GM12864 (cell line): ENCODE results near the gene SLC22A17.

Source experiments
- DNase-seq: peaks from one replicate; pipeline ENCODE4 v3.0.0-alpha.2; 2011; ENCODE audit warnings: low read depth
- H3K4me3 ChIP-seq: 2 replicates; pipeline ENCODE4 v1.5.1; 2011; ENCODE audit warnings: mild to moderate bottlenecking, low read depth, low read length, control low read depth
- TF ChIP-seq, protein P1 (sequence below): IDR thresholded peaks from 2 replicates; pipeline ENCODE4 v1.5.1; 2011; ENCODE audit warnings: low read depth, mild to moderate bottlenecking, moderate library complexity, low read length, control low read depth, inconsistent platforms; ENCODE audit errors: missing control alignments

The SLC22A17 gene

DNA sequence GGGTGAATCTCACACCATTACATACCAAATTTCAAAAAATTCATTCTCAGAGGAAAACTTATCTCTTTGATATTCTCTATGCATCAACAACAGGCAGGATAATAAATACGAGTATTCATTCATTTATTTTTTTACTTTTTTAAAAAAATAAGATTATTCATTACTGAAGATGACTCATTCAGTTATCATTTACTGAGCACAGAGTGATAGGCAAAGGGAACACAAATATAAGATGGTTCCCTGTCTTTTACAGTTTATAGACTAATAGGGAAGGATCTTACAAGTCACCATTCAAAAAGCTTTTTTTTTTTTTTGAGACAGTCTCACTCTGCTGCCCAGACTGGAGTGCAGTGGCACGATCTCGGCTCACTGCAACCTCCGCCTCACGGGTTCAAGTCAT is 36.4 kb downstream of the SLC22A17 start:
- no peak overlapping the region for H3K4me3 ChIP-seq
- no peak for DNase-seq
- TF ChIP-seq, protein P1, sequence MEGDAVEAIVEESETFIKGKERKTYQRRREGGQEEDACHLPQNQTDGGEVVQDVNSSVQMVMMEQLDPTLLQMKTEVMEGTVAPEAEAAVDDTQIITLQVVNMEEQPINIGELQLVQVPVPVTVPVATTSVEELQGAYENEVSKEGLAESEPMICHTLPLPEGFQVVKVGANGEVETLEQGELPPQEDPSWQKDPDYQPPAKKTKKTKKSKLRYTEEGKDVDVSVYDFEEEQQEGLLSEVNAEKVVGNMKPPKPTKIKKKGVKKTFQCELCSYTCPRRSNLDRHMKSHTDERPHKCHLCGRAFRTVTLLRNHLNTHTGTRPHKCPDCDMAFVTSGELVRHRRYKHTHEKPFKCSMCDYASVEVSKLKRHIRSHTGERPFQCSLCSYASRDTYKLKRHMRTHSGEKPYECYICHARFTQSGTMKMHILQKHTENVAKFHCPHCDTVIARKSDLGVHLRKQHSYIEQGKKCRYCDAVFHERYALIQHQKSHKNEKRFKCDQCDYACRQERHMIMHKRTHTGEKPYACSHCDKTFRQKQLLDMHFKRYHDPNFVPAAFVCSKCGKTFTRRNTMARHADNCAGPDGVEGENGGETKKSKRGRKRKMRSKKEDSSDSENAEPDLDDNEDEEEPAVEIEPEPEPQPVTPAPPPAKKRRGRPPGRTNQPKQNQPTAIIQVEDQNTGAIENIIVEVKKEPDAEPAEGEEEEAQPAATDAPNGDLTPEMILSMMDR = no peak

DNA sequence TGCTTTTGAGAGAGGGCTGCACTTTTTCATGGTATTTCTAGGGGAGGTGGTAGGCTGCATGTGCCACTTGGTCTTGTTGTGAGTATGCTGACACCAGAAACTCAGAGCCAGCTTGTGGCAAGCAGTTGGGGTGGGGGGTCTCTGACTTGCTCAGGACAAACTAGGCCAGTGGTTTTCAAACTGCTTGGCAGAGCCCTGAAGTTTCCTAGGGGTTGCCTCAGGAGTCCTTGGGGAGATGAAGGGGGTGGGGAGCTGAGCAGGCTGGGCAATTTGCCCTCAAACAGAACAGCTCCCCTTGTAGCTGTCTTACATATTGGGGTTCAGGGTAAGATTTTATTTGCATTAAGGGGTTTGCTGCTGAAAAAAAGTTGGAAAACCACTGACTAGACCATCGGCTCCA is 42.1 kb downstream of the SLC22A17 start:
- TF ChIP-seq, protein P1 = no peak

DNA sequence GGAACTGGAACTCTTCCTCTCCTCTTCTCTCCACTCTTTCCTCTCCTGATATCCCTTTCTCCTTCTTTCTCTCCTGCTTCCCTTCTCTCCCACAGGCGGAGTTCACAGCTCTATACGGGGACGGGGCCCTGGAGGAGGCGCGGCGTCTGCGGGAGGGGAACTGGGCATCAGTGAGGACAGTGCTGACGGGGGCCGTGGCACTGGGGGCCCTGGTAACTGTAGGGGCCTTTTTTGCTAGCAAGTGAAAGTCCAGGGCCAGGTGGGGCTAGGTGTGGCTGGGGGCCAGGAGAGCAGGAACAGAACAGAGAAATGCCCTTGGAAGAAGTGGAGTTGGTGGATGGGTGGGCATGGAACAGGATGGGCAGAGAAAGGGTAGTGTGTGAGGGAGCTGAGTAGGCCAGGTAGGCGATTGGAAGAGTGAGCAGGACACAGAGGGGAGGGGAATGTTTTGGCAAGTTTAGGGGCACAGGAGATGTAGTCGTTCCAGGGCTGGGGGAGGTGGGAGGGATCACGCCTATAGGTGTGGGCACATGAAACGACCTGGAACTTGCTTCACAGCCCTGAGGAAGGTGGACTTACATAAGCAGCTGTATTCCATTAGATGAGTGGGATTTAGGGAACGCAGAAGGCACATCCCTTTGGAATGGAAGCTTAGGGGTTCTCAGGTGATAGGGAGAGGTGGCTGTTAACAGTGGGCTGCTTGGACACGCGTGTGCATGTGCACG is 43.8 kb downstream of the SLC22A17 start:
- H3K4me3 ChIP-seq = no peak overlapping the region

More for the DNA sequence above, 42.1 kb downstream of the SLC22A17 start:
- no peak for DNase-seq
- H3K4me3 ChIP-seq = no peak overlapping the region

DNA sequence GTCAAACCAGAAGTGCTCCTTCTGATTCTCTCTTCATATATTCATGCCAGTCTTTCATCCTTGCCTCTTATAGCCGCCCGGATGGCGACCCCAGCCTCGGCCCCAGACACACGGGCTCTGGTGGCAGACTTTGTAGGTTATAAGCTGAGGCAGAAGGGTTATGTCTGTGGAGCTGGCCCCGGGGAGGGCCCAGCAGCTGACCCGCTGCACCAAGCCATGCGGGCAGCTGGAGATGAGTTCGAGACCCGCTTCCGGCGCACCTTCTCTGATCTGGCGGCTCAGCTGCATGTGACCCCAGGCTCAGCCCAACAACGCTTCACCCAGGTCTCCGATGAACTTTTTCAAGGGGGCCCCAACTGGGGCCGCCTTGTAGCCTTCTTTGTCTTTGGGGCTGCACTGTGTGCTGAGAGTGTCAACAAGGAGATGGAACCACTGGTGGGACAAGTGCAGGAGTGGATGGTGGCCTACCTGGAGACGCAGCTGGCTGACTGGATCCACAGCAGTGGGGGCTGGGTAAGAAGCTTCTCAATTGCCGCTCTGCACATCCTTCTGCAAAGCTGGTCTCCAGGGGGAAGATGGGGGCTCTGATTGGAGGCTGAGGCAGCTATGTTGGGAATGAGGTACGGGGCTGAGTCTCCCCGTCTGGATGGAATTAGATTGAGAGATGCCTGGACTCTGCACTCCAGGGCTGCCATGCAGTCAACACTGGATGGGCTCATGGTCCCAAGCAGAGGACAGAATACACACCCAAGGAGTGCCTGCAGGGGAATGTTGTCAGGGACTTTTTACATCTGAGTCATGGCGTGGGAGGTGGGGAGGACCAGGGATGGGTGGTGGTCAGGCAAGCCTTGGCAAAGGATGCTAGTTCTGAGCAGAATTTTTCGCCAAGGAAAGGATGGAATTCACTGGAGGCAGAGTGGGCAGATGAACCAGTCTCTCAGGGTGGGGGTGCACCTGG is 44.7 kb downstream of the SLC22A17 start:
- TF ChIP-seq, protein P1 = no peak
- no peak for DNase-seq
- peak overlapping the region; percentile 87 for H3K4me3 ChIP-seq

More for the DNA sequence above, 43.8 kb downstream of the SLC22A17 start:
- DNase-seq = no peak
- TF ChIP-seq, protein P1 = no peak

DNA sequence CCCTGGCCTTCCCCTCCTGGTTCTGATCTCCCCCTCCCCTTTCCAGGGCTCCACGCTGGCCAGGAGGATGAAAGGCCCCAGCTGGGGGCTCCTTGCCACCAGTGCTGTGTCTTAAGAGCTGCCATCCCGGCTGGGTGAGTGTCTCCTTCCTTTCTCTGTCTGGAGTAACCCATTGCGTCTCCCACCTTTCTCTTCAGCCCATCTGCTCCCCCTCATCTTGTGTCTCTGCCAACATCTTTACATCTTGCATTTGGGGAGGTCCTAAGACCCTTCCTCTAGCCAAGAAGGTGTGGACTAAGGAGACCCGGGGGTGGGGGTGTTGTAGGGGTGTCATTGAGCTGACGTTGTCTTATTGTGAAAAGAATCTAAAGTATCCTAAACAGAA is 45.5 kb downstream of the SLC22A17 start:
- DNase-seq = no peak
- TF ChIP-seq, protein P1 = no peak
- peak overlapping the region; percentile 87 for H3K4me3 ChIP-seq

DNA sequence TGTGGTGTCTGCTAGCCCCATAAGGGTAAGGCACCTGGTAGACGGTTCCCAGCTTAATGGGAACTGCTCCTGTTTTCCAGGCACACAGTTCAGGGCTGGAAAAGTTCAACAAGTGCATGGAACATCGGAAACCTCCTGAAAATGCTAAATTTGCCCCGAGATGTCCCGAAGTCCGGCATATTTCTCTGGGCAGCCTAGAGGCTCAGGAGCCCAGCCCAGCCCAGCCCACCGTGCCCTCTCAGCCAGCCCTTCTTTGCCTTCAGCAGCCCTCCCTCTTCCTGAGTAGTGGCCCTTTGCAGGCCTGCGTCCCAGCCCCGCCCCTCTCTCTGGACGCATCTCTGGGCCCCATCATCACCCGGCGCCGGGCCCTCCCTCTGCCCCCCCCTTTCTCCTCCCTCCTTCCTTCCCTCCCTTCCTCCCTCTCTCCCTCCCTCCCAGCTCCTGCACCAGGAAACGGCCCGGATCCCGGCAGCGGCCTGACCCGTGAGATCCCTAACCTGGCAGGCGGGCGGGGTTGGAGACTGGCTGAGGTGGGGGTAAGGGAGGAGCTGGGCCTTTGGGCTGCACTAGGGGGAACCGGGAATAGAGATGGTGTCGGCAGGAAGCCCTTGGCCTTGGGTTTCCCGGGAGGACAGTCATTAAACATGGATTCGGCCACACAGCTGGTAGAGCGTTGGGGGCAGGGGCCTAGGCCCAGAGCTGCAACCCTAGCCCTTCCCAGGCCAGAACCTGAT is 46.1 kb downstream of the SLC22A17 start, which contains the start of gene BCL2L2:
Gene BCL2L2 (plus strand): TSS at position 422 of the 734 bp plus-strand sequence. CDS start 935 bp downstream, outside the sequence.
- peak within 1 kb of the TSS; percentile 87 for H3K4me3 ChIP-seq
- no peak for DNase-seq
- TF ChIP-seq, protein P1 = no peak
